GM12878 (cell line): ENCODE measurements around the gene PYM1. TPM values are rescaled to one million over a fixed set of nuclear protein-coding genes. Genes with fewer than 3 reads are reported as not detected.

Experiments used
- ATAC-seq: fragments of 200-7000 bp; cut with Tn5 transposase; 3 replicates; pipeline ENCODE4 v1.9.1; 2020; ENCODE audit warnings: mild to moderate bottlenecking, moderate library complexity
- BruUV-seq: library from RNA; stranded (reverse); fragments of 400-500 nt; replicated peaks from 2 replicates; lab custom pipeline; 2021; lab: Mats Ljungman, UMichigan
- CTCF ChIA-PET: fragments of 300-600 bp; sonication (Branson Sonifier 250); formaldehyde crosslinking; extraction: SDS; loops from one replicate; lab custom pipeline; 2021; ENCODE audit warnings: inconsistent platforms; lab: Yijun Ruan, JAX
- POLR2A ChIA-PET: fragments of 350-600 bp; formaldehyde crosslinking; extraction: SDS; loops from one replicate; lab custom pipeline; 2021; ENCODE audit warnings: inconsistent platforms; lab: Charles Lee
- RAD21 ChIA-PET: fragments of 300-600 bp; sonication (Branson Sonifier 250); formaldehyde crosslinking; loops from one replicate; lab custom pipeline; 2023; ENCODE audit warnings: antibody characterized with exemption; ENCODE audit not compliant: unreplicated experiment; lab: Charles Lee
- SMC1A ChIA-PET: fragments of 300-600 bp; sonication (Branson Sonifier 250); formaldehyde crosslinking; loops from one replicate; lab custom pipeline; 2023; ENCODE audit not compliant: unreplicated experiment, uncharacterized antibody; lab: Charles Lee
- DNase-seq: peaks from one replicate; pipeline ENCODE4 v3.0.0-alpha.2; 2011; ENCODE audit warnings: low read depth, low spot score
- FAIRE-seq: peaks from 3 replicates; lab custom pipeline; 2011; peaks lifted over from hg19 to GRCh38; lab: Jason Lieb, UNC
- H2AFZ ChIP-seq: 2 replicates; pipeline ENCODE4 v1.6.0; 2011; ENCODE audit warnings: low read depth, low read length, control low read depth; ENCODE audit not compliant: control insufficient read depth
- H3K27ac ChIP-seq: 2 replicates; pipeline ENCODE4 v1.5.1; 2011; ENCODE audit warnings: control low read depth; ENCODE audit not compliant: control insufficient read depth, insufficient read depth
- H3K27me3 ChIP-seq, 2 experiments: replicated peaks in 1 of 2; 2 replicates each; pipeline versions ENCODE4 v1.6.0 to v1.6.1; 2011; ENCODE audit warnings: low read length in 1 of 2; ENCODE audit not compliant: control insufficient read depth in 2 of 2, insufficient read depth in 2 of 2
- H3K36me3 ChIP-seq, 2 experiments: 2 replicates each; pipeline ENCODE4 v1.5.1; 2011; ENCODE audit warnings: low read length in 1 of 2; ENCODE audit not compliant: control insufficient read depth in 2 of 2, insufficient read depth in 2 of 2
- H3K4me1 ChIP-seq: 2 replicates; pipeline ENCODE4 v1.6.1; 2011; ENCODE audit warnings: mild to moderate bottlenecking, low read length, moderate library complexity, mixed read lengths; ENCODE audit not compliant: control insufficient read depth, insufficient read depth
- H3K4me2 ChIP-seq: 2 replicates; pipeline ENCODE4 v1.6.0; 2011; ENCODE audit warnings: control low read depth; ENCODE audit not compliant: control insufficient read depth, insufficient read depth
- H3K4me3 ChIP-seq: fragments of 200-600 bp; sonication (generic); 2 replicates; pipeline ENCODE4 v1.5.1; 2016
- H3K79me2 ChIP-seq: 2 replicates; pipeline ENCODE4 v1.6.0; 2011; ENCODE audit warnings: low read length; ENCODE audit not compliant: control insufficient read depth, insufficient read depth
- H3K9ac ChIP-seq: 2 replicates; pipeline ENCODE4 v1.8.0; 2011; ENCODE audit warnings: low read length, control low read depth, mixed read lengths; ENCODE audit not compliant: control insufficient read depth, insufficient read depth
- H3K9me3 ChIP-seq: replicated peaks from 3 replicates; pipeline ENCODE4 v1.5.1; 2011; ENCODE audit warnings: mild to moderate bottlenecking, low read length; ENCODE audit not compliant: control insufficient read depth, insufficient read depth
- H4K20me1 ChIP-seq: 2 replicates; pipeline ENCODE4 v1.6.0; 2011; ENCODE audit not compliant: control insufficient read depth, insufficient read depth
- CEBPB ChIP-seq, 2 experiments: fragments of 150-350 bp in 1 of 2; IDR thresholded peaks; 2 replicates each; pipeline ENCODE4 v1.6.1; 2012 to 2014; ENCODE audit warnings: low read depth in 2 of 2, low read length in 2 of 2, borderline replicate concordance in 1 of 2, inconsistent platforms in 1 of 2
- DPF2 ChIP-seq: fragments of 450-650 bp; IDR thresholded peaks from 2 replicates; pipeline ENCODE4 v1.6.1; 2017; ENCODE audit warnings: mild to moderate bottlenecking
- LARP7 ChIP-seq: fragments of 450-650 bp; IDR thresholded peaks from 2 replicates; pipeline ENCODE4 v1.6.1; 2017; ENCODE audit warnings: mild to moderate bottlenecking
- MYB ChIP-seq: fragments of 150-350 bp; IDR thresholded peaks from 2 replicates; pipeline ENCODE4 v1.6.1; 2014; ENCODE audit warnings: mild to moderate bottlenecking, low read depth, low read length, borderline replicate concordance
- NRF1 ChIP-seq: conservative IDR thresholded peaks from 2 replicates; pipeline ENCODE4 v1.6.1; 2011; ENCODE audit warnings: mild to moderate bottlenecking, low read depth, low read length, improper control_type of control experiment
- WGBS: methylation state at CpG from one replicate; pipeline ENCODE4 v1.1.6; 2016; ENCODE audit warnings: low lambda C conversion rate; ENCODE audit not compliant: insufficient replicate concordance, insufficient coverage; ENCODE audit errors: missing lambda C conversion rate; 5-methylcytosine and 5-hydroxymethylcytosine counted together
- in situ Hi-C: fragments of 300-500 bp; cut with MboI; formaldehyde crosslinking; loops from 9 replicates; pipeline ENCODE4 v1.14.3; 2018; ENCODE audit warnings: mixed read lengths
- intact Hi-C: fragments of 100-400 bp; cut with micrococcal nuclease; formaldehyde crosslinking; loops from one replicate; pipeline ENCODE4 v1.14.2; 2022; ENCODE audit not compliant: unreplicated experiment
- polyA plus RNA-seq, 11 experiments: library from polyadenylated mRNA; depleted of rRNA in 4 of 11; unstranded in 6 of 11; stranded (reverse) in 5 of 11; fragments of >200 nt; fragmentation: Nextera tagmentation in 4 of 11; fragmentation: Illumina TruSeq in 1 of 11; extraction: Ambion mirVana in 4 of 11; extraction: Trizol in 1 of 11; gene quantifications; 1 replicate in 1 of 11; 2 replicates in 10 of 11; pipeline versions ENCODE4 v1.2.1 to v1.2.3, GENCODE V29; 2011 to 2016; ENCODE audit warnings: inconsistent platforms in 2 of 11, missing spikeins in 2 of 11, low read depth in 1 of 11
- total RNA-seq, 4 experiments: library from RNA; depleted of rRNA in 3 of 4; stranded (reverse); fragments of >200 nt in 3 of 4; fragmentation: Illumina TruSeq in 1 of 4; extraction: Trizol in 1 of 4; gene quantifications; 2 replicates each; pipeline versions ENCODE4 v1.2.1 to v1.2.3, GENCODE V29; 2013 to 2021
- TF ChIP-seq, protein P1 (sequence below): fragments of 450-650 bp; IDR thresholded peaks from 2 replicates; pipeline ENCODE4 v1.6.1; 2014; ENCODE audit warnings: mild to moderate bottlenecking
- TF ChIP-seq, protein P2 (sequence below): IDR thresholded peaks from 2 replicates; pipeline ENCODE4 v1.6.1; 2012; ENCODE audit warnings: improper control_type of control experiment, low read depth, low read length; ENCODE audit not compliant: insufficient replicate concordance

Gene PYM1
- total and polyA plus RNA-seq, 10 of the 15 experiments (the other 5 are each of a cell fraction or from before 2014, with no cell fraction given) = 33.9 to 93.4 (median 55.8) TPM

DNA sequence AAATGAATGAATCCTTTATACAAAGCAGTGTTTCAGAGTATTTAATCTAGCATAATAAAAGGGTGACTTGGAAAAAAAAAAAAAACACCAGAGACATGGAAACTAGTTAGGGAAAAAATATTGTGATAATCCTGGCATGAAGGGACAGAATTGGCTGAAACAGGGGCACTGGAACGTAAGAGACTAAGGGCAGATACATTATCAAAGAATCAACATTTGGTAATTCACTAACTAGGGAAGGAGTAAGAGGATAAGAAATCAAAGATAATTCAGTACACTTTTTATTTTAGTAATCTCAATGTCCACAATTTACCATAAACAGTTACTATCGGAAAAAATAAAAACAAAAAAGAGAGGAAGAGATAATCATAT, 18.2 kb downstream of the PYM1 start:
- no peak overlapping the region for H2AFZ ChIP-seq
- DNase-seq = no peak
- peaks cover 0 to 5% of the 10 kb centered on the region in 2 experiments; a peak in 1 of 4 replicates for H3K36me3 ChIP-seq
- H3K4me1 ChIP-seq = no peaks in the 10 kb centered on the region
- intact Hi-C loops (no loop called here), in situ Hi-C loops (no loop called here)
- H3K27ac ChIP-seq = no peak overlapping the region
- H3K9ac ChIP-seq = no peak overlapping the region
- WGBS = 98% methylated on average over 2 of the region's 2 CpGs
- no peak overlapping the region for H3K4me2 ChIP-seq
- TF ChIP-seq NRF1 = no peak
- TF ChIP-seq, protein P1, sequence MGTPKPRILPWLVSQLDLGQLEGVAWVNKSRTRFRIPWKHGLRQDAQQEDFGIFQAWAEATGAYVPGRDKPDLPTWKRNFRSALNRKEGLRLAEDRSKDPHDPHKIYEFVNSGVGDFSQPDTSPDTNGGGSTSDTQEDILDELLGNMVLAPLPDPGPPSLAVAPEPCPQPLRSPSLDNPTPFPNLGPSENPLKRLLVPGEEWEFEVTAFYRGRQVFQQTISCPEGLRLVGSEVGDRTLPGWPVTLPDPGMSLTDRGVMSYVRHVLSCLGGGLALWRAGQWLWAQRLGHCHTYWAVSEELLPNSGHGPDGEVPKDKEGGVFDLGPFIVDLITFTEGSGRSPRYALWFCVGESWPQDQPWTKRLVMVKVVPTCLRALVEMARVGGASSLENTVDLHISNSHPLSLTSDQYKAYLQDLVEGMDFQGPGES = no peak
- RAD21 ChIA-PET = no interaction called here
- H3K27me3 ChIP-seq = no peaks in the 10 kb centered on the region
- ATAC-seq = no peak
- no peaks in the 10 kb centered on the region for H4K20me1 ChIP-seq
- BruUV-seq = no TSS peak
- SMC1A ChIA-PET = no interaction called here
- H3K9me3 ChIP-seq = no peaks in the 10 kb centered on the region
- CTCF ChIA-PET = no interaction called here
- H3K79me2 ChIP-seq = peaks cover 2% of the 10 kb centered on the region
- FAIRE-seq = no peak
- POLR2A ChIA-PET = no interaction called here
- no peak overlapping the region for H3K4me3 ChIP-seq

DNA sequence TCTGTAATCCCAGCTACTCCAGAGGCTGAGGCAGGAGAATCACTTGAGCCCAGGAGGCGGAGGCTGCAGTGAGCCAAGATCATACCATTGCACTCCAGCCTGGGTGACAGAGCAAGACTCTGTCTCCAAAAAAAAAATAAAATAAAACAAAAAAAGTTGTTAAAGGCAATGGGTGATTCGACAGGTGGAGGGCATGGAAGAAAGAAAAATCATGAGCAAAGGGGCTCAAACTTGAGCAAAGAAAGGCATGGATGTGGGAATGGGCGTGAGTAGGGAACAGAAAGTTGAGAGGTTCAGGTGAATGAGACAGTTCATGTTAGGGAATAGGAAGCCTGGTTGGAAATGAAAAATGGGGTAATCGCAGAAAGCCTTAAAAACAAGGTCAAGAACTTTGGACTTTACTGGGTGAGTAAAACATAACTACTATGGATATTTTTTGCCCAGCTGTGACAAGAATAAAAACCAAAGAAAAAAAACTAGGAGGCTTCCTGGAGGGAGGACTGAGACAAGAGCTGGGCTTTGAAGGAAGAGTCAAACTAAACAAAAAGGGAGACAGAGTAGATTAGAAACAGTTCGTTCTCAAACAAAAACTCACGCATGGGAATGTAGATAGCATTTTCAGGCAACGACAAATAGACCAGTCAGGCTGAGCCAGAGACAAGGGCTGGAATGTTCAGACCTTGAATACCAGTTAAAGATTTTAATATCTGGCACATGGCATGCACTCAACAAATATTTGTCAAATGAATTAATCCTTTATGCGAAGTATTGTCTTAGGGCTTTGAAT, 18.8 kb downstream of the PYM1 start:
- no TSS peak for BruUV-seq
- ChIA-PET RAD21 (no interaction called here), SMC1A (interaction anchor here (0.7 kb wide), 1 partner anchor 187 kb away, joined by 3 read pairs; no protein-coding TSS in a partner anchor), POLR2A (no interaction called here), CTCF (no interaction called here)
- DNase-seq = no peak
- no peak for FAIRE-seq
- no peak overlapping the region for H3K4me2 ChIP-seq
- no peaks in the 10 kb centered on the region; a peak in 1 of 4 replicates for H3K36me3 ChIP-seq
- intact Hi-C loops = no loop called here
- no peaks in the 10 kb centered on the region; the same call in none of the 2 replicates for H3K79me2 ChIP-seq
- no peak overlapping the region for H2AFZ ChIP-seq
- 95% methylated on average over 8 of the region's 8 CpGs for WGBS
- H3K9me3 ChIP-seq = no peaks in the 10 kb centered on the region
- no peaks in the 10 kb centered on the region for H3K4me1 ChIP-seq
- H3K27ac ChIP-seq = no peak overlapping the region
- ATAC-seq = no peak
- H4K20me1 ChIP-seq = no peaks in the 10 kb centered on the region
- no peak overlapping the region for H3K9ac ChIP-seq
- H3K27me3 ChIP-seq = no peaks in the 10 kb centered on the region
- H3K4me3 ChIP-seq = no peak overlapping the region
- in situ Hi-C loops = no loop called here
- TF ChIP-seq DPF2 = no peak
- TF ChIP-seq, protein P1 = no peak
- no peak for TF ChIP-seq CEBPB (IDR thresholded peaks at IDR 0.05; ENCODE audit: borderline replicate concordance in 1 of 2, low read depth in 2 of 2, low read length in 2 of 2)
- TF ChIP-seq, protein P2, sequence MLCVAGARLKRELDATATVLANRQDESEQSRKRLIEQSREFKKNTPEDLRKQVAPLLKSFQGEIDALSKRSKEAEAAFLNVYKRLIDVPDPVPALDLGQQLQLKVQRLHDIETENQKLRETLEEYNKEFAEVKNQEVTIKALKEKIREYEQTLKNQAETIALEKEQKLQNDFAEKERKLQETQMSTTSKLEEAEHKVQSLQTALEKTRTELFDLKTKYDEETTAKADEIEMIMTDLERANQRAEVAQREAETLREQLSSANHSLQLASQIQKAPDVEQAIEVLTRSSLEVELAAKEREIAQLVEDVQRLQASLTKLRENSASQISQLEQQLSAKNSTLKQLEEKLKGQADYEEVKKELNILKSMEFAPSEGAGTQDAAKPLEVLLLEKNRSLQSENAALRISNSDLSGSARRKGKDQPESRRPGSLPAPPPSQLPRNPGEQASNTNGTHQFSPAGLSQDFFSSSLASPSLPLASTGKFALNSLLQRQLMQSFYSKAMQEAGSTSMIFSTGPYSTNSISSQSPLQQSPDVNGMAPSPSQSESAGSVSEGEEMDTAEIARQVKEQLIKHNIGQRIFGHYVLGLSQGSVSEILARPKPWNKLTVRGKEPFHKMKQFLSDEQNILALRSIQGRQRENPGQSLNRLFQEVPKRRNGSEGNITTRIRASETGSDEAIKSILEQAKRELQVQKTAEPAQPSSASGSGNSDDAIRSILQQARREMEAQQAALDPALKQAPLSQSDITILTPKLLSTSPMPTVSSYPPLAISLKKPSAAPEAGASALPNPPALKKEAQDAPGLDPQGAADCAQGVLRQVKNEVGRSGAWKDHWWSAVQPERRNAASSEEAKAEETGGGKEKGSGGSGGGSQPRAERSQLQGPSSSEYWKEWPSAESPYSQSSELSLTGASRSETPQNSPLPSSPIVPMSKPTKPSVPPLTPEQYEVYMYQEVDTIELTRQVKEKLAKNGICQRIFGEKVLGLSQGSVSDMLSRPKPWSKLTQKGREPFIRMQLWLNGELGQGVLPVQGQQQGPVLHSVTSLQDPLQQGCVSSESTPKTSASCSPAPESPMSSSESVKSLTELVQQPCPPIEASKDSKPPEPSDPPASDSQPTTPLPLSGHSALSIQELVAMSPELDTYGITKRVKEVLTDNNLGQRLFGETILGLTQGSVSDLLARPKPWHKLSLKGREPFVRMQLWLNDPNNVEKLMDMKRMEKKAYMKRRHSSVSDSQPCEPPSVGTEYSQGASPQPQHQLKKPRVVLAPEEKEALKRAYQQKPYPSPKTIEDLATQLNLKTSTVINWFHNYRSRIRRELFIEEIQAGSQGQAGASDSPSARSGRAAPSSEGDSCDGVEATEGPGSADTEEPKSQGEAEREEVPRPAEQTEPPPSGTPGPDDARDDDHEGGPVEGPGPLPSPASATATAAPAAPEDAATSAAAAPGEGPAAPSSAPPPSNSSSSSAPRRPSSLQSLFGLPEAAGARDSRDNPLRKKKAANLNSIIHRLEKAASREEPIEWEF = no peak
- TF ChIP-seq MYB = no peak
- TF ChIP-seq LARP7 = no peak
